Measurements from ENCODE around the gene TSSC4.

The TSSC4 gene

GRCh38 chr11:2451916-2452315 is 51.4 kb downstream of the TSSC4 start:
- DNase-seq, result no peak

DNA sequence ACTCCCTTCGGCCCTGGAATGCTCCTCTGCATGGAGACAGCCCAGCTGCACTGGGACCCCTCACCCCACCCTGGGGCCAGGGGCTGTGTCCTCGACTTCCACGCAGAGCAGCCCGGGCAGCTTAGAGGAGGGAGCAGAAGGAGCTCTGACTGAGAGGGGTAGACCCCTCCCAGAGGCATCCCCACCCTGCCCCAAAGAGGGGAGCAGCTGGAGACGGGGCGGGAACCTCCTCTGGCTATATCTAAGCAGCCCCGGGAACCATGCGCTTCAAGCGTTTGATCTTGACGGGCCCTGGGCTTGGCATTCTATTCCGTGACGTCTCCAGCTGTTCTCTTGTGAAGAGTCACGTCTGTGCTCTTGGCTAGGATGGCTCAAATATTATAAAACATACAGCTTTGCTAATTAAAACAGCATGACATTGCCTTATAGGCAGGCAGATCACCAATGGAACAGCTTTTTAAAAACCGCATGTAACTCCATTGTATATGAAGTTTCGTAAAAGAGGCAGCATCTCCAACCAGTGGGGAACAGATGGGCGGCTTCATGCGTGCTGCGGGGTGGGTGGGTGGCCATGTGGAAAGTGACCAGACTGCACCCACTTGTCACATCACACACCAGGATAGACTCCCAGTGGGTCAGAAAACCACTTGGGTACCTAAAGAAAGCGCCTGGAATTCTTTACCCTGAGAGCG is 51.9 kb downstream of the TSSC4 start:
- no peak for DNase-seq

DNA sequence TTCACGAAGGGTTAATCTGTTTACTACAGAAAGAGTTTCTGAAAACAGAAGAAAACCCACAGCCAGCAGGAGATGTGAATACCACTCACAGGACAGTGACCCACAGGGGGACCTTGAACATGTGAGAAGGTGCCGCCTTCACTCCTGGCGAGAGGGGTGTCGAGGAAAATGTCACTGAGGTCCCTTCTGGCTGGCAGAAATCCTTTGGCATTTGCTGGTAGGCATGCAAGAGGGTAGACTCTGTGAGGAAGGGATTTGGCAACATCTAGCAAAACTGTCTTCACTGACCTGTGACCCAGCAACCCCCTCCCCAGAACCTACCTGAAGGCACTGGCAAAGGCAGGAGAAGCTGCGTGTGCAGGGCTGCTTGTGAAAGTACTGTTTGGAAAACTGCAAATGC is 52.9 kb downstream of the TSSC4 start:
- no peak for DNase-seq
